Mesenchymal stem cell (in vitro differentiated cells and primary cell): ENCODE measurements around the gene GKN2.
A peak's percentile ranks its signal among the peaks of the same experiment; 100 is the strongest.

Experiments used
- DNase-seq: peaks from one replicate; pipeline ENCODE4 v3.0.0-alpha.2; 2013
- H2AFZ ChIP-seq: one replicate; pipeline ENCODE4 v1.6.1; 2013; ENCODE audit warnings: low read depth, mild to moderate bottlenecking, control low read depth, inconsistent platforms, low read length, moderate library complexity
- H2AK5ac ChIP-seq: 2 replicates; pipeline ENCODE4 v1.6.1; 2013; ENCODE audit warnings: low read length, moderate library complexity, mild to moderate bottlenecking, inconsistent platforms; ENCODE audit not compliant: severe bottlenecking
- H2BK120ac ChIP-seq: one replicate; pipeline ENCODE4 v1.6.1; 2013; ENCODE audit warnings: low read depth, mild to moderate bottlenecking, inconsistent platforms, low read length, moderate library complexity
- H2BK12ac ChIP-seq, 2 experiments: one replicate each; pipeline ENCODE4 v1.6.1; 2013; ENCODE audit warnings: inconsistent platforms in 2 of 2, low read length in 2 of 2, mild to moderate bottlenecking in 2 of 2, moderate library complexity in 2 of 2, control low read depth in 1 of 2
- H2BK15ac ChIP-seq: one replicate; pipeline ENCODE4 v1.6.1; 2013; ENCODE audit warnings: mild to moderate bottlenecking, low read depth, inconsistent platforms; ENCODE audit not compliant: poor library complexity, severe bottlenecking
- H2BK5ac ChIP-seq: 2 replicates; pipeline ENCODE4 v1.6.1; 2013; ENCODE audit warnings: low read depth, mild to moderate bottlenecking, low read length, control low read depth, inconsistent platforms; ENCODE audit not compliant: poor library complexity, severe bottlenecking
- H3K14ac ChIP-seq, 2 experiments: one replicate each; pipeline ENCODE4 v1.6.1; 2013; ENCODE audit warnings: inconsistent platforms in 2 of 2, low read length in 2 of 2, control low read depth in 1 of 2, mild to moderate bottlenecking in 1 of 2, moderate library complexity in 1 of 2
- H3K18ac ChIP-seq, 2 experiments: one replicate each; pipeline ENCODE4 v1.6.1; 2013; ENCODE audit warnings: inconsistent platforms in 2 of 2, low read length in 2 of 2, control low read depth in 1 of 2, low read depth in 1 of 2, mild to moderate bottlenecking in 1 of 2
- H3K23ac ChIP-seq, 2 experiments: one replicate each; pipeline ENCODE4 v1.6.1; 2013; ENCODE audit warnings: inconsistent platforms in 2 of 2, low read length in 2 of 2, mild to moderate bottlenecking in 2 of 2, moderate library complexity in 2 of 2, control low read depth in 1 of 2
- H3K27ac ChIP-seq: 2 replicates; pipeline ENCODE4 v1.5.1; 2013; ENCODE audit warnings: mild to moderate bottlenecking, moderate library complexity, low read length, control low read depth, inconsistent platforms; ENCODE audit not compliant: poor library complexity, severe bottlenecking
- H3K27me3 ChIP-seq, 2 experiments: 2 replicates each; pipeline versions ENCODE4 v1.6.1 to v1.7.0; 2013; ENCODE audit warnings: low read length in 2 of 2, mild to moderate bottlenecking in 2 of 2, moderate library complexity in 2 of 2, control low read depth in 1 of 2, inconsistent platforms in 1 of 2; ENCODE audit not compliant: control insufficient read depth in 1 of 2, insufficient read depth in 1 of 2
- H3K36me3 ChIP-seq, 2 experiments: 2 replicates each; pipeline versions ENCODE4 v1.6.1 to v1.7.0; 2013; ENCODE audit warnings: low read length in 2 of 2, control low read depth in 1 of 2, inconsistent platforms in 1 of 2, low read depth in 1 of 2, mild to moderate bottlenecking in 1 of 2; ENCODE audit not compliant: insufficient read depth in 2 of 2, control insufficient read depth in 1 of 2
- H3K4ac ChIP-seq, 2 experiments: one replicate each; pipeline ENCODE4 v1.6.1; 2013; ENCODE audit warnings: inconsistent platforms in 2 of 2, low read length in 2 of 2, mild to moderate bottlenecking in 2 of 2, moderate library complexity in 2 of 2, control low read depth in 1 of 2, low read depth in 1 of 2
- H3K4me1 ChIP-seq: 2 replicates; pipeline ENCODE4 v1.6.1; 2013; ENCODE audit warnings: low read depth, low read length, control low read depth; ENCODE audit not compliant: control insufficient read depth, insufficient read depth
- H3K4me2 ChIP-seq: 2 replicates; pipeline ENCODE4 v1.6.1; 2013; ENCODE audit warnings: low read length, mild to moderate bottlenecking, inconsistent platforms; ENCODE audit not compliant: poor library complexity, severe bottlenecking
- H3K4me3 ChIP-seq, 2 experiments: 2 replicates each; pipeline versions ENCODE4 v1.5.1 to v1.7.0; 2013; ENCODE audit warnings: low read length in 2 of 2, mild to moderate bottlenecking in 2 of 2, control low read depth in 1 of 2, low read depth in 1 of 2; ENCODE audit not compliant: insufficient read depth in 1 of 2
- H3K79me1 ChIP-seq: replicated peaks from 2 replicates; pipeline ENCODE4 v1.6.1; 2013; ENCODE audit warnings: mild to moderate bottlenecking, control low read depth, low read length, inconsistent platforms; ENCODE audit not compliant: poor library complexity, severe bottlenecking
- H3K9ac ChIP-seq: 2 replicates; pipeline ENCODE4 v1.7.0; 2013; ENCODE audit warnings: mild to moderate bottlenecking, low read length, moderate library complexity
- H3K9me3 ChIP-seq: 2 replicates; pipeline ENCODE4 v1.7.0; 2013; ENCODE audit warnings: mild to moderate bottlenecking, low read length; ENCODE audit not compliant: control insufficient read depth
- H4K8ac ChIP-seq: one replicate; pipeline ENCODE4 v1.6.1; 2013; ENCODE audit warnings: inconsistent platforms, mild to moderate bottlenecking, low read length, moderate library complexity
- H4K91ac ChIP-seq: one replicate; pipeline ENCODE4 v1.6.1; 2013; ENCODE audit warnings: mild to moderate bottlenecking, low read length, inconsistent platforms
- WGBS: methylation state at CpG from one replicate; pipeline ENCODE4 v1.1.7; 2013; ENCODE audit warnings: mixed read lengths; 5-methylcytosine and 5-hydroxymethylcytosine counted together

GKN2 gene

GRCh38 chr2:68977453-68977852, 24.8 kb upstream of the GKN2 start:
- Histone ChIP-seq H3K79me1 (no peaks in the 10 kb centered on the region), H3K9me3 (no peaks in the 10 kb centered on the region), H3K27me3 (peaks cover 0 to 4% of the 10 kb centered on the region in 2 experiments), H4K91ac (no peak overlapping the region), H2BK12ac (no peak overlapping the region), H2BK120ac (no peak overlapping the region), H3K4ac (no peak overlapping the region), H3K27ac (no peak overlapping the region), H2AK5ac (no peak overlapping the region), H3K14ac (no peak overlapping the region), H3K23ac (no peak overlapping the region), H3K4me3 (no peak overlapping the region), H3K36me3 (no peaks in the 10 kb centered on the region), H2BK5ac (no peak overlapping the region), H3K4me1 (peaks cover 4% of the 10 kb centered on the region), H3K4me2 (no peak overlapping the region), H3K9ac (no peak overlapping the region), H2AFZ (no peak overlapping the region), H3K18ac (no peak overlapping the region), H2BK15ac (no peak overlapping the region), H4K8ac (no peak overlapping the region)
- 83% methylated on average over 1 of the region's 4 CpGs for WGBS
- no peak for DNase-seq

- H2AFZ ChIP-seq, result no peak overlapping the region
- H3K9ac ChIP-seq, result no peak overlapping the region
- H3K4me3 ChIP-seq, result no peak overlapping the region
- no CpG with 5 or more reads among the region's 2 CpGs for WGBS
- H2BK5ac ChIP-seq, result no peak overlapping the region
- no peak overlapping the region for H2AK5ac ChIP-seq
- H2BK12ac ChIP-seq, result no peak overlapping the region
- H2BK120ac ChIP-seq, result no peak overlapping the region
- peaks cover 0 to 4% of the 10 kb centered on the region in 2 experiments for H3K27me3 ChIP-seq
- no peak overlapping the region for H3K4me2 ChIP-seq
- no peak overlapping the region for H4K8ac ChIP-seq
- H3K27ac ChIP-seq, result no peak overlapping the region
- no peak overlapping the region for H3K14ac ChIP-seq
- no peak for DNase-seq
- no peaks in the 10 kb centered on the region for H3K79me1 ChIP-seq
- H2BK15ac ChIP-seq, result no peak overlapping the region
- H3K9me3 ChIP-seq, result no peaks in the 10 kb centered on the region
- no peak overlapping the region for H3K4ac ChIP-seq
- H3K18ac ChIP-seq, result no peak overlapping the region
- H4K91ac ChIP-seq, result no peak overlapping the region
- H3K36me3 ChIP-seq, result no peaks in the 10 kb centered on the region
- H3K4me1 ChIP-seq, result peaks cover 8% of the 10 kb centered on the region
- no peak overlapping the region for H3K23ac ChIP-seq
These were observed 23.2 kb upstream of the GKN2 start for GRCh38 chr2:68975844-68976243.

- Histone ChIP-seq H3K9me3 (no peaks in the 10 kb centered on the region), H4K8ac (no peak overlapping the region), H3K79me1 (no peaks in the 10 kb centered on the region), H3K18ac (no peak overlapping the region), H3K4ac (no peak overlapping the region), H3K36me3 (no peaks in the 10 kb centered on the region), H2BK12ac (no peak overlapping the region), H2BK5ac (no peak overlapping the region), H2AFZ (no peak overlapping the region), H3K27ac (no peak overlapping the region), H3K14ac (no peak overlapping the region), H2AK5ac (peak overlapping the region; percentile 59), H3K4me1 (peaks cover 8% of the 10 kb centered on the region), H3K27me3 (peaks cover 0 to 4% of the 10 kb centered on the region in 2 experiments), H3K4me2 (no peak overlapping the region), H3K9ac (no peak overlapping the region), H4K91ac (no peak overlapping the region), H2BK120ac (no peak overlapping the region), H3K4me3 (no peak overlapping the region), H3K23ac (no peak overlapping the region), H2BK15ac (no peak overlapping the region)
- 88% methylated on average over 5 of the region's 9 CpGs for WGBS
- no peak for DNase-seq
These were observed 22.4 kb upstream of the GKN2 start for GRCh38 chr2:68974946-68975665.

- peaks cover 11% of the 10 kb centered on the region for H3K4me1 ChIP-seq
- H3K79me1 ChIP-seq, result no peaks in the 10 kb centered on the region
- H3K4me2 ChIP-seq, result no peak within 1 kb of the TSS
- no peak within 1 kb of the TSS for H3K14ac ChIP-seq
- no peak within 1 kb of the TSS for H3K4me3 ChIP-seq
- peak within 1 kb of the TSS in 1 of 2 experiments; percentile 45 for H3K4ac ChIP-seq
- no peak within 1 kb of the TSS for H2BK5ac ChIP-seq
- no peak within 1 kb of the TSS for H3K23ac ChIP-seq
- 51% methylated on average over 3 of the region's 3 CpGs for WGBS
- no peaks in the 10 kb centered on the region for H3K36me3 ChIP-seq
- DNase-seq, result peak; percentile 16
- H2BK120ac ChIP-seq, result no peak within 1 kb of the TSS
- H2BK12ac ChIP-seq, result no peak within 1 kb of the TSS
- H4K91ac ChIP-seq, result no peak within 1 kb of the TSS
- no peak within 1 kb of the TSS for H2BK15ac ChIP-seq
- no peak within 1 kb of the TSS for H2AFZ ChIP-seq
- H3K27ac ChIP-seq, result no peak within 1 kb of the TSS
- H3K9ac ChIP-seq, result no peak within 1 kb of the TSS
- no peaks in the 10 kb centered on the region for H3K9me3 ChIP-seq
- no peak within 1 kb of the TSS for H3K18ac ChIP-seq
- peaks cover 0 to 4% of the 10 kb centered on the region in 2 experiments for H3K27me3 ChIP-seq
- no peak within 1 kb of the TSS for H4K8ac ChIP-seq
- H2AK5ac ChIP-seq, result peak within 1 kb of the TSS; percentile 96
These were observed 21.6 kb upstream of the GKN2 start, which contains the start of gene GKN1 for GRCh38 chr2:68974251-68974650. Gene GKN1, plus strand, starts transcription at chr2:68974636. Its CDS starts 42 bp downstream, at chr2:68974678.
